ENCODE results near the gene APOL2.
A peak's percentile ranks its signal among the peaks of the same experiment; 100 is the strongest.
"Not testable (repeated sequence)": the region's sequence is repeated elsewhere in the genome, so short reads cannot be mapped to it uniquely, and the experiment has no call there.

The APOL2 gene

DNA sequence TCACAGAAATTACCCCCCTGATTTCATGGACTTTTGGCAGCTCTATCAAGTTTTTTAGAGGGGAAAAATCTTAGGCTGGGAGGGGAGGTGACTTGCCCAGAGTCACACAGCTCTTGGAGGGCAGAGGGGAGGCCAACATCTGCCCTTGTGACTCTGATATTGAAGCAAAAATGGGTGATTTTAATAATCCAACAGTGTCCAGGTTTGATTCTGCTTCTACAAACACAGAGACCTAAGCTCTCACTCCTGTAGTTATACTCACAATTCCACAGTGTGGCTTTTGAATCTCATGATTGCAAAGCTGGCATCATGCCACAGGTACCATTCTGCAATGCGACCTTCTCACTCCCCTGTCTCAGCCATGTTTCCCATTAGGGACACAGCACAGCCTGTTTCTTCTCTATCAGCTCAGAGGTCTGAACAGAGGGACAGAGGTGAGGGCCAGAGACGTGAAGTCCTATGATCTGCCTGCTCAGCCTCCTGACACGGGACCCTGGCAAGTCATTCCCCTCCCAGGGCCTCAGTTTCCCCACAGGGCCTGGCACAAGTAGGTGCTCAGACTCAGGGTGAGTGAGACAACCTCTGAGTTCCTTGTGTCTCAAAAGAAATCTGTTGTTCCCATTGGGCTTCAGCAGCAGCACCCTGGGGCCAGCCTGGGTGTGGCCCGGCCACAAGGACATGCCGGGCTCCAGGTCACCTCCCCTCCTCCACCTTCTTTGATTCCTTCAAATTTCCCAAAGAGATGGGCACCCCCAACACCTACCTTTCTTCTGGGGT lies 766 bp downstream of the APOL2 start:
- ATAC-seq = peak in 1 of 2 donors; percentile 22

DNA sequence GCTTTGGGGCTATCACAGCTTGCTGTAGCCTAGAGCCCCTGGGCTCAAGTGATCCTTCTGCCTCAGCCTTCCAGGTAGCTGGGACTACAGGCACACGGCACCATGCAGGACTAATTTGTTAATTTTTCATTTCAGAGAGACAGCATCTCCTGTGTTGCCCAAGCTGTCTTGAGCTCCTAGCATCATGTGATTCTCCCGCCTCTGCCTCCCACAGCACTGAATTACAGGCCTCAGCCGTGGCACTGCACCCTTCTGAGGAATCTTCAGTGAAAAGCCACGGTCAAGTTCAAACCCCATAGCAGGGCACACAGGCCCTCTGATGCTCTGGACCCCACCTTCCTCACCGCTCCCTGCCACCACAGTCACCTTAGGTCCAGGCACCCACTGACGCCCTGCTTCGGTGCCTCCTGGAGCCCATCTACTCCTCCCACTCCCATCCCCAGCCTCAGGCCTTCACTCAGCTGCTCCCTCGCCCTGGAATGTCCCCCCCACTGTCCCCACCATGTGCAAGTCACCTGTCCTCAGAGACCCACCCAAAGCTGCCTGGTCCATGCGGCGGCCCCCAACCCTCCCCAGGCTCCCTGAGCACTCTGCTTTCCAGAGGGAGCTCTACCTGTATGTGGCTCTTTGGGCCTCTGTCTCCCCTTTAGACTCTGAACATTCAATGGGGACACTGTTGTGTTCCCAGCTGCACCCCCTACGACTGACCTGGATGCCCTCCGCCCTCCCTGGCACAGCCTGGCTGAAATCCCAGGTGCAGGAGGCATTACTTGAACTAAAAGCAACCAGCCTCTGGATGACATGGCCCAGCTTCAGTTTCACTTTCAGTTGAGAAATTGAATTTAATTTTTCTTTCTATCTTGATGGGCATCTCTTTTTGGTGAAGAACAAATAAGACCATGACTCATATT lies 1.6 kb downstream of the APOL2 start:
- peak; percentile 39 to 41 for ATAC-seq

DNA sequence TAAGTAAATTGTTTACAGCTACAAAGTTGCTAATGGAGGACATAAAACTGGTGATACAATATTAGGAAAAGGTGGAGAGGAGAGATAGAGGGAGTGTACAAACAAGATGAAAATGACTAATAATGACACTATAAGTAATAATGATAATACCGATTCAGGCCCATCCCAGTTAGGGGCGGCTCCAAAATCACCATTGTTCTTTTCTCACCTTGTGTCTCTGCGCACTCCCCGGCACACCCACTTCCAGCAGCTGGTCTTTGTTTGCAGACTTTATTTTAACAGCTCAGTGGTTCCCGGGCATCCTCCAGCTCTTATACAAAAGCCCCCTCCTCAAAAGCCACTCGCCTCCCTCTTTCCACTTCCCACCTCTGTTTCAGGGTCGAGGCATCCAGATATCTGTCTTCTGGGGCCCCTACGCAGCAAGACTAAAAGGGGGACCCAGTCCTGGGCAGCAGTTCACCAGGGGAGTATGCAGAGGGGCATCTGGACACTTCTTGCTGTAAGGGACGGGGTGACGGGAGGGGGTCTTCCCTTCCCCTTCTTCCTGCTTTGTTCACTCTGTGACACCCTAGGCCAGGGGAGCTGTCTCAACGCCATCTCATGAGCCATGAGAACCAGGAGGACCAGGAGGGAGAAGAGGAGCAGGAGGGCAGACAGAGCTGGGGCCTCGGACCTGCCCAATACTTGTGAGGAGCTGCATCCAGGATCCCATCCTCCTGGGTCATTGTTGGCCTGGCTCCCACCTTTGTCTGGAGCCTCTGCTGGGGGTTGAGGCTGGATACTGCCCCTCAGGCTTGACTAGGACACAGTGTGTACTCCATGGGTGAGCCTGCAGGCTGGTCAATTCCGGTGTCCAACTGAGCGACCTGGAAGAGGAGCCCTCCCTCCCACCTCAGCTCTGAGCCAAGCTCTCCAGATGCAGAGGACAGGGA lies 2.7 kb downstream of the APOL2 start:
- no peak for ATAC-seq

- no peak for ATAC-seq
These were observed 3.7 kb downstream of the APOL2 start for GRCh38 chr22:36235585-36235984.

GRCh38 chr22:36234919-36235318 lies 4.4 kb downstream of the APOL2 start:
- ATAC-seq = no peak

DNA sequence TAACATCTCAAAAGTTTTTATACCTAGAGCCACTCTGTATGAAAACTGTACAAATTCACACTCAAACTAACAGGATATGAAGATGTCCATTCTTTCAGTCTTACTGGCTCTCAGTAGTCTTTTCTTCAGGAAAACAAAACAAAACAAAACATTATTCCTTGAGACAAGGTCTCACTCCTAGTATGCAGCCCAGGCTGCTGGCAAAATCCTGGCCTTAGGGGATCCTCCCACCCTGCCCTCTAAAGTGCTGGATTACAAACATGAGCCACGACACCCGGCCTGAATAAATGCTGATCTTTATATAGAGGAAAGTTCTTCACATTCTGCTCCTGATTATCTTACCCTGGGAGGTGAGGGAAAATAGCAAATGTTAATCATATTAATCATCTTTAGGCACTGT lies 5.1 kb downstream of the APOL2 start:
- ATAC-seq = no peak

DNA sequence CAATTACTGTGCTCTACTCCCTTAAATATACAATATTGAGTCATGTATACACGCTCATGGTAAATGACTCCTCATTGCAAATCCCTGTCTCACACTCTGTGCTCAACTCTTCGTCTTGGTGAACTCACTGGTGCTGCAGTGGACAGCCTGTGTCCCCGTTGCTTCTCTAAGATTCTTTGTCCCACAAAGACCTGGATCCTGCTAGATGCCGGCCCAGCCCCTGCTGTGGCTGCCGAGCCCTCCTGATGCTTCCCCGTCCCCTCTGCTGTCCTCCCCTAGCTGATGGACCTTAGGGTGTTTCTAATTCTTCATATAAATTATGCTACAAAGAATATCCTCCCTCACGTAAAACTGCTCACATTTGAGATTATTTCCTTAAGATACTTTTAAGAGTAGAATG lies 5.5 kb downstream of the APOL2 start:
- no peak for ATAC-seq

DNA sequence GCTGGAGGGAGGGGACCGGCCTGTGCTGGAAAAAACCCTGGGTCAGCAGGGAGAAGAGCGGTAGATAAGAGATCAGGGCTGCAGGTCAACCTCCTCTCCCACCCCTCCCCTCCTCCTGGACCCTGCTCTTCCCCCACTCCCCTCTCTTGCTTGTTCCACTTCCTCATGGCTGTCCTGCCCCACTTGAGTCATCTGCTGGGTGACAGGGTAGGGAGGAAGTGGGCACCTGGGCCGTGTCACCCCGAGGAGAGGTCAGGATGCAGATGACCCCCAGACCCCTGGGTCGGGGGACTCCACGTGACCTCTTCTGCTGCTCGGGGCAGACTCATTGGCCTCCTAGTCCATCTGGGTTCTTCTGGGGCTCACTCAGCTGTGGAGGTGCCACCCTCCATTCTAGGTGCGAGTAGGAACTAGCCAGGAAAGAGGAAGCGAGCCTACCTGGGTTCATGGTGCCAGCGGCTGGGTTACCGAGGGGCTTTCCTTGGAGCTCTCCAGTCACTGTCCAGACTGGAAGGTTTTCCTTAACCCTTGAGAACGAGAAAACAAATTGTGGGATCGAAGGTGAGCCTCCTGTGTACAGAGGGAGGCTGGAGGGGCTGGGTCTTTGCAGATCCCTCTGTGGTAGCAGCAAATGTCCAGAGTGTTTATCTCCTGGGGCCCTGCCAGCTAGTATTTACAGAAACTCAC lies 6.5 kb downstream of the APOL2 start:
- ATAC-seq = no peak

- not testable (repeated sequence) for ATAC-seq
These were observed 8.3 kb downstream of the APOL2 start for GRCh38 chr22:36231051-36231450.

GRCh38 chr22:36229649-36230048 lies 9.7 kb downstream of the APOL2 start:
- not testable (repeated sequence) for ATAC-seq

GRCh38 chr22:36228944-36229343 lies 10.4 kb downstream of the APOL2 start:
- ATAC-seq = no peak

- ATAC-seq = not testable (repeated sequence)
These were observed 11.0 kb downstream of the APOL2 start for GRCh38 chr22:36228369-36228768.

DNA sequence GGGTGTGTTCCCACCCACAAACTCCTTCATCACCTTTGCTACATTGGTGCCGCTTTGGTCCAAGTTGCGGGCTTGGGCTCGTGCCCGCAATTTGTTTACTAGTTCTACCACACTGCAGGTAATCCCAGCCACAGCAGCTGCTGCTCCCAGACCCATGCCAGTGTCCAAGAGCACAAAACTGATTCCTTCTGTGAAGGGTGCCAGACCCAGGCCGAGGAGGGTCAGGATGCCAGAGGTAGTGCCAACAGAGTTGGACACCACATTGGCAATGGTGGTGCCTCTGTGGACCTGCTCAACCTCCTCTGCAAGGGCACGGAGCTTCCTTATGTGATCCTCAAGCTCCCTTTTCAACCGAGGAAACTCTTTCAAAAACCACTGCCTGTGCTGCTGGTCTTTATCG lies 11.5 kb downstream of the APOL2 start:
- no peak for ATAC-seq

- no peak for ATAC-seq
These were observed 11.9 kb downstream of the APOL2 start for GRCh38 chr22:36227396-36227795.

DNA sequence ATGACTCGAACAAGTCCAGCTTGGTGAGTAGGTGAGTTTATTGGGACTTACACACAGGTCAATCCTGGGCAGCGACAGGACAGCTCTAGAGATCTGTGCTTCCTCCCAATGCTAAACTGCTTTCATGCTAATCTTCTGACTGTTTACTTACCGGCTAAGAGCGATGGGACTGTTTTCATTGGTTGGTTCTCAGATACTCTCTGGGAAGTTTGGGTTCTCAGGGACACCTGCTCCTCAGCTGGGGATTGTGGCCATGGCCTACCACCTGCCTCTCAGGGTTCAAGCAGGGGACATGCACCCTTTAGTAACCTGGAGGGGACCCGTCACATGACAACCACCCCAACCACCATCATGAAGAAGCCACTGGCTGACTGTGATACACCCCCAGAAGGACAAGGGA lies 13.1 kb downstream of the APOL2 start:
- ATAC-seq = no peak

DNA sequence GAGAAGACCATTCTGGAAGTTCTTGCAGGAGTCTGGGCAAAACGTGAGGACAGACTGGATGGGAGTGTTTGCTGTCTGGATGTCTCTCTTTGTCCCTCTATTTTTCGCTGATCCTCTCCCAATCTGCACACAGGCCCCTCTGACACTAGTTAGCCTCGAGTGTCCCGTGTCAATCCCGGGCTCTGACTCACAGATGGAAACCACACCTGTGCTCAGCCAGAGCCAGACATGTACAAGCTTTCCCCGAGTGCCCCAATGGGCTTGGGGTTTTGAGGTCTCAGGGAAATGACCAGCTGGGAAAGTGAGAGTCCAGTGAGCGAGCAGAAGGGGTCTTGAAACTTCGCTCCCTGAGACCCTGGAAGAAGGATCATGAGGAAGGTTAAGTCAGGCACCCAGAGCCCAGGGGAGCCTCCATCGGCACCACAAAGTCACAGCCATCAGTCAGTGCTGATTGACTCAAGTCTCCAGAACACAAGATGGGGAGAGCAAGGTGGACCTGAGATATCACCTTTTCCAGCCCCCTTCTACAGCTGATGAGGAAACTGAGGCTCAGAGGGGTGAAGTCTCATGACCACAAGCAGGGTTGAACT lies 13.9 kb downstream of the APOL2 start:
- no peak for ATAC-seq

- peak in 1 of 2 donors; percentile 39 for ATAC-seq
These were observed 15.1 kb downstream of the APOL2 start for GRCh38 chr22:36224245-36224644.

DNA sequence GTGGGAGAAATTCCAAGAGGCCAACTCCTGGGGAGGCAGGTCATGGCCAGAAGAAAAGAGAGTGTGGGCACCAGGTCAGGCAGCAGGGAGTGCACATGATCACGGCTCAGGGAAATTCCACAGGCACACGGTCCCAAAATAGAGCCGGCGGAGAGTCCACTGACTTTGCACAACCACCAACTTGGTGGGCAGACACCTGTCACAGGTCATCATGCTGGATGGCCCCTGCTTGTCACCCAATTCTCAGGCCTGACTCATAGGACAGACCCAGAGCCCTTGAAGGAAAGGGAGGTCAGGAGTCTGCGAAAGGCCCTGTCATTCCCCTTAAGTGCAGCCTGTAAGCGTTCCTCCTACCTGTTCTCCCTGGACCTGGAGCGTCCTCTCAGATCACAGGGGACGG lies 15.8 kb downstream of the APOL2 start:
- no peak for ATAC-seq

- ATAC-seq = no peak
These were observed 16.4 kb downstream of the APOL2 start for GRCh38 chr22:36222887-36223450.

DNA sequence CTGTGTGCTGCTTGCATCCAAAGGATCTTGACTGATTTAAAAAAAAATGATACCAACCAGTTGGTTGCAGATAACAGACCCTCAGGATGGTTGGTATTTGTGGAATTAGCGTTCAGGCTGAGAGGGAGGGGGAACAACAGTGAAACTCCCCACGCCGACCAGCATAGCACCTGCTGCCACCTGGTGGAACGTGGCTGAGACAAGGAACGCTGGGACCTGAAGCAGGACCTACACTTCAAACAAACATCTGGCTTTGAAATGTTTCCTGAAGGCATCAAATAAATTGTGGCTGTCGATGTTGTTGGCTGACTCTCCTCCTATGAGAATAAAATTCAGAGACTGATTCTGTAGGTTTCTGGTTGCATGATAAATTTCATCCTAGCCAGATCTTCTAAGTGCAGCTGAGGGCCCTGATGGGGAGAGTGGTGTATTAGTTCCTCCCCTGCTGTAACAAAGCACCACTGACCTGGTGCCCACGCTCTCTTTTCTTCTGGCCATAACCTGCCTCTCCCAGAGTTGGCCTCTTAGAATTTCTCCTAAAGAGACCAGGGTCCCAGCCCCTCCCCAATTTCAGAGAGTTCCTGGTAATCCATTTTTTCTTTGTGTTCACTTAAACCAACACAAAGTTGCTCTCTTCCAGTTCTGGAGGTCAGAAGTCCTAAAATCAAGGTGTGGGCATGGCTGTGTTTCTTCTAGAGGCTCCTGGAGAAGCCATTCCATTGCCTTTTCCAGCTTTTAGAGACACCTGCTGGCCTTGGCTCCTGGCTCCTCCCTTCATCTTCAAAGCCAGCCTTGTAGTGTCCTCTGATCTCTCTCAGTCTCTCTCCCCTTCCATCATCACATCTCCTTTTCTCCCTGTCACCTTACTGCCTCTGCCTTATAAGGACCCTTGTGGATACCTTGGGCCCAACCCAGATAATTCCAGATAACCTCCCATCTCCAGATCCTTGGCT lies 17.3 kb downstream of the APOL2 start:
- ATAC-seq = peak; percentile 65 to 72

Data from activated CD4-positive, CD25-positive, alpha-beta regulatory T cell treated with anti-CD3 and anti-CD28 coated beads, Interleukin-2, amount 50 U/mL, for 24 hours (primary cell).